Gastrocnemius medialis (tissue), 4 donors: Measurements from ENCODE around the gene FAM81A.

ENCODE experiments used
- POLR2A ChIP-seq, 2 donors: fragments of 450-650 bp; IDR thresholded peaks; one replicate each; pipeline ENCODE4 v1.6.1; 2017; ENCODE audit warnings: antibody characterized with exemption in 2 of 2, mild to moderate bottlenecking in 2 of 2, moderate library complexity in 2 of 2
- TF ChIP-seq, protein P1 (sequence below), 5 experiments: fragments of 450-650 bp in 3 of 5; fragments of 200-600 bp in 2 of 5; sonication (generic) in 2 of 5; IDR thresholded peaks in 4 of 5; conservative IDR thresholded peaks in 1 of 5; 1 replicate in 4 of 5; 2 replicates in 1 of 5; pipeline ENCODE4 v1.5.1; 2016 to 2019; ENCODE audit warnings: antibody characterized with exemption in 5 of 5, mild to moderate bottlenecking in 3 of 5, moderate library complexity in 3 of 5

DNA sequence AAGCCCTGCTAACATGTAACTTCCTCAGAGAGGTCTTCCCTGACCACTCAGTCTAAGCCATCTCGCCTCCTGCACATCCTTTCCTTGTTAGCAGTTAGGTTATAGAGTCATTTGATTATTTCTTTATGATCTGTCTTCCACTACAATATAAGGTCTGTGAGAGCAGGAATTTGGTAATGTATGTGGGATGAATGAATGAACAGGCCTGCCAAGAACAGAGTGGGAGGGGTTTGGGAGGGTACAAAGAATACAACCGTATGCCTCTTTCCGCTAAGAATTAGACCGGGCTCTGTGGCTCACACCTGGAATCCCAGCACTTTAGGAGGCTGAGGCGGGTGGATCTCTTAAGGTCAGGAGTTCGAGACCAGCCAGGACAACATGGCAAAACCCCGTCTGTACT lies 32.9 kb upstream of the FAM81A start:
- TF ChIP-seq, protein P1, sequence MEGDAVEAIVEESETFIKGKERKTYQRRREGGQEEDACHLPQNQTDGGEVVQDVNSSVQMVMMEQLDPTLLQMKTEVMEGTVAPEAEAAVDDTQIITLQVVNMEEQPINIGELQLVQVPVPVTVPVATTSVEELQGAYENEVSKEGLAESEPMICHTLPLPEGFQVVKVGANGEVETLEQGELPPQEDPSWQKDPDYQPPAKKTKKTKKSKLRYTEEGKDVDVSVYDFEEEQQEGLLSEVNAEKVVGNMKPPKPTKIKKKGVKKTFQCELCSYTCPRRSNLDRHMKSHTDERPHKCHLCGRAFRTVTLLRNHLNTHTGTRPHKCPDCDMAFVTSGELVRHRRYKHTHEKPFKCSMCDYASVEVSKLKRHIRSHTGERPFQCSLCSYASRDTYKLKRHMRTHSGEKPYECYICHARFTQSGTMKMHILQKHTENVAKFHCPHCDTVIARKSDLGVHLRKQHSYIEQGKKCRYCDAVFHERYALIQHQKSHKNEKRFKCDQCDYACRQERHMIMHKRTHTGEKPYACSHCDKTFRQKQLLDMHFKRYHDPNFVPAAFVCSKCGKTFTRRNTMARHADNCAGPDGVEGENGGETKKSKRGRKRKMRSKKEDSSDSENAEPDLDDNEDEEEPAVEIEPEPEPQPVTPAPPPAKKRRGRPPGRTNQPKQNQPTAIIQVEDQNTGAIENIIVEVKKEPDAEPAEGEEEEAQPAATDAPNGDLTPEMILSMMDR (IDR thresholded peaks at IDR 0.05 in 4 of 5, conservative IDR thresholded peaks at IDR 0.05 in 1 of 5): no peak
- TF ChIP-seq POLR2A (IDR thresholded peaks at IDR 0.05): no peak
